HG03108 (cell line): ENCODE results near the gene CTAG1B.
"Not testable (repeated sequence)": the region's sequence is repeated elsewhere in the genome, so short reads cannot be mapped to it uniquely, and the experiment has no call there.

Experiments used
- ATAC-seq: cut with Tn5 transposase; IDR thresholded peaks from one replicate; pipeline ENCODE4 v1.9.1; 2021; ENCODE audit warnings: moderate library complexity; ENCODE audit not compliant: unreplicated experiment

Gene CTAG1B

DNA sequence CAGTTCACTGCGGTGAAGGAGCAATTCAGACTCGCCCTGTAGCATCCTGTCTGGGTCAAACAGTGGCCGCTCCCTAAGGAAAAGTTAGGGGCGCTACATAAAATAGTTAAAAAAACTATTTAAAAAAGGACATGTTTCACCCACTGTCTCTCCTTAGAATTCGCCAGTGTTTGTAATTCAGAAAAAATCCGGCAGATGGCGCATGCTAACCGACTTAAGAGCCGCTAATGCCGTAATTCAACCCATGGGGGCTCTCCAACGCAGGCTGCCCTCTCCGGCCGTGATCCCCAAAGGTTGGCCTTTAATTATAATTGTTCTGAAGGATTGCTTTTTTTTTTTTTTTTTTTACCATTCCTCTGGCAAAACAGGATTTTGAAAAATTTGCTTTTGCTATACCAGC lies 28.7 kb downstream of the CTAG1B start:
- not testable (repeated sequence) for ATAC-seq

GRCh38 chrX:154584585-154585183 lies 34.4 kb downstream of the CTAG1B start, which contains the start of gene CTAG1A:
Gene CTAG1A (plus strand): TSS chrX:154585133. CDS start chrX:154585207, 74 bp downstream.
- not testable (repeated sequence) for ATAC-seq

DNA sequence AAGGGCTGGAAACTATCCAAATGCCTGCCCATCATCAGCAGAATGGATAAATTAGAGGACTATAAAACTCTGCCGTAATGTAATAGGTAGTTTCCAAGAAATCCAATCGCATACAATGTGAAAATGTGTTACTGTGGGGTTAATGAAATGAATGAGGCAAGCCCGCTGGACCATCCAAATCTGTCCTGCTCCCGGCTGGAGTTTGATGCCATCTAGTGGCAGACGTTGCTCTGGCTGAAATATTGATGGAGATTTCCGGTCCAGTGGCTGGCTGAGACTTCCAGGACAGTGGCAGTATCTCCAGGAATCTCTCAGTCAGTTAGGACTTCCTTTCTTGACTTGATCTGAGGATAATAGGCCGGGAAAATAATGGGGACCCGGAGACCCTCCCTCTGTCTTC lies 36.1 kb downstream of the CTAG1B start:
- ATAC-seq = not testable (repeated sequence)

DNA sequence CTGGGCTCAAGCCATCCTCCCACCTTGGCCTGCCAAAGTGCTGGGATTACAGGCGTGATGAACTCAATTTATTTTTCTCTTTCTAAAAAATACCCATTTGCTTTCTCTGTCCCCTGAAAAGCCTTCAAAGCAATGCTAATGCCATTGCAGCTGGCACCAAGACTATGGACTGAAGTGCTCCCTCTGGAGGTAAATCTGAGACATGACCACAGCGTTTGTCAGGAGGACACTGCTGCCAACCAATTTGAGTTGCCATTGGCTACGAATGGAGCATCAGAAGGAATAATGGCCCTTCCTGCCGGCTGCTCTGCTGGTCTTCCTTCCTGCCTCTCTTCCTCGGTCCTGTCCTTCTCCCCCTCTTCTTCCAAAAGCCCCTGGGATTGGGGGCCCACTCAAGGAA lies 44.0 kb downstream of the CTAG1B start:
- not testable (repeated sequence) for ATAC-seq

DNA sequence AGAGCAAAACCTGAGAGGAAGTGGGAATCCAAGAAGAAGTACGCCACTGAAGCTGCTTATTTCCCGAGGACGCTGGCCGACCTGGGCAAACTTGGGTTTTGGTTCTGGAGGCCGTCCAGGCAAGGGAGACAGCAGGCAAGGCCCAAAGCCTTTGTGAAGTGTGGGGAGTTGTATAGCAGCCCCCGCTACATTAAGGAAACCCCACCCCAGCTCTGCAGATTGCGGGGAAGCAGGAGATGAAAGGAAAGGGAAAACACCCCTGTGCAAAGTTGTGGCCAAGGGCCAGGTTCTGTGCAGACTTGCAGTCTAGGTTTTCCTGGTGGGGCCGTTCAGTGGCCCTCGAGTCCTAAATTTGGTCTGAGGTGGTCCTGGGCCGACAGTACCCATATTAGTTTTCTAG lies 46.0 kb downstream of the CTAG1B start:
- ATAC-seq = not testable (repeated sequence)

GRCh38 chrX:154570361-154570760 lies 48.7 kb downstream of the CTAG1B start:
- ATAC-seq = not testable (repeated sequence)
